ENCODE measurements around the gene MYCBP2.
"Not testable (repeated sequence)": the region's sequence is repeated elsewhere in the genome, so short reads cannot be mapped to it uniquely, and the experiment has no call there.

Gene MYCBP2

GRCh38 chr13:77326905-77327604 lies at the start of gene MYCBP2:
TSS of gene MYCBP2 (minus strand) at chr13:77327094. CDS start at chr13:77326775, 319 bp downstream.
- peak; percentile 98 for DNase-seq

- DNase-seq = no peak
Measured at GRCh38 chr13:77375560-77376108, 48.7 kb upstream of the MYCBP2 start.

GRCh38 chr13:77374786-77375185 lies 47.9 kb upstream of the MYCBP2 start:
- no peak for DNase-seq

- no peak for DNase-seq
Measured at GRCh38 chr13:77374339-77374738, 47.4 kb upstream of the MYCBP2 start.

- no peak for DNase-seq
Measured at GRCh38 chr13:77373502-77373901, 46.6 kb upstream of the MYCBP2 start.

GRCh38 chr13:77372275-77372674 lies 45.4 kb upstream of the MYCBP2 start:
- no peak for DNase-seq

- DNase-seq = no peak
Measured at GRCh38 chr13:77370888-77371287, 44.0 kb upstream of the MYCBP2 start.

GRCh38 chr13:77362166-77362565 lies 35.3 kb upstream of the MYCBP2 start:
- no peak for DNase-seq

- no peak for DNase-seq
Measured at GRCh38 chr13:77360032-77360685, 33.3 kb upstream of the MYCBP2 start.

GRCh38 chr13:77359171-77359570 lies 32.3 kb upstream of the MYCBP2 start:
- DNase-seq = no peak

- no peak for DNase-seq
Measured at GRCh38 chr13:77358001-77358400, 31.1 kb upstream of the MYCBP2 start.

- no peak for DNase-seq
Measured at GRCh38 chr13:77356155-77356554, 29.3 kb upstream of the MYCBP2 start.

- no peak for DNase-seq
Measured at GRCh38 chr13:77353995-77354394, 27.1 kb upstream of the MYCBP2 start.

GRCh38 chr13:77351315-77351714 lies 24.4 kb upstream of the MYCBP2 start:
- DNase-seq = no peak

GRCh38 chr13:77350811-77351210 lies 23.9 kb upstream of the MYCBP2 start:
- no peak for DNase-seq

GRCh38 chr13:77349365-77349764 lies 22.5 kb upstream of the MYCBP2 start:
- DNase-seq = no peak

- not testable (repeated sequence) for DNase-seq
Measured at GRCh38 chr13:77347351-77347750, 20.5 kb upstream of the MYCBP2 start.

- DNase-seq = peak; percentile 39 to 44
Measured at GRCh38 chr13:77345150-77345780, 18.4 kb upstream of the MYCBP2 start.

GRCh38 chr13:77343841-77344240 lies 16.9 kb upstream of the MYCBP2 start:
- no peak for DNase-seq

- no peak for DNase-seq
Measured at GRCh38 chr13:77339408-77339807, 12.5 kb upstream of the MYCBP2 start.

GRCh38 chr13:77338961-77339401 lies 12.1 kb upstream of the MYCBP2 start:
- no peak for DNase-seq

- no peak for DNase-seq
Measured at GRCh38 chr13:77338329-77338728, 11.4 kb upstream of the MYCBP2 start.

- DNase-seq = no peak
Measured at GRCh38 chr13:77337159-77337558, 10.3 kb upstream of the MYCBP2 start.

- DNase-seq = no peak
Measured at GRCh38 chr13:77335543-77335942, 8.6 kb upstream of the MYCBP2 start.

Measured in activated T-cell treated with anti-CD3 and anti-CD28 coated beads, Interleukin-2, amount 50 U/mL, for 48 hours (primary cell).